Vagina (tissue), 2 donors: ENCODE results near the gene PDCD4. TPM values are rescaled to one million over a fixed set of nuclear protein-coding genes. Genes with fewer than 3 reads are reported as not detected.
A peak's percentile ranks its signal among the peaks of the same experiment; 100 is the strongest.

Source experiments
- DNase-seq, 2 donors: peaks; one replicate each; pipeline ENCODE4 v3.0.0-alpha.2; 2017; ENCODE audit errors: extremely low spot score in 2 of 2
- H3K27ac ChIP-seq: fragments of 200-600 bp; sonication (generic); one replicate; pipeline ENCODE4 v1.5.1; 2019
- H3K27me3 ChIP-seq: fragments of 200-600 bp; sonication (generic); one replicate; pipeline ENCODE4 v1.5.1; 2019
- H3K36me3 ChIP-seq, 2 donors: fragments of 200-600 bp; sonication (generic); one replicate each; pipeline ENCODE4 v1.5.1; 2017 to 2019
- H3K4me1 ChIP-seq: fragments of 200-600 bp; sonication (generic); one replicate; pipeline ENCODE4 v1.5.1; 2019
- H3K4me3 ChIP-seq, 2 donors: fragments of 200-600 bp; sonication (generic); 1 replicate in 1 of 2; 2 replicates in 1 of 2; pipeline ENCODE4 v1.5.1; 2016 to 2019
- H3K9me3 ChIP-seq: fragments of 200-600 bp; sonication (generic); one replicate; pipeline ENCODE4 v1.5.1; 2019
- CTCF ChIP-seq, 3 experiments: fragments of 450-650 bp in 2 of 3; fragments of 200-600 bp in 1 of 3; sonication (generic) in 1 of 3; IDR thresholded peaks; one replicate each; pipeline ENCODE4 v1.5.1; 2017 to 2019; ENCODE audit warnings: antibody characterized with exemption in 3 of 3, mild to moderate bottlenecking in 2 of 3, moderate library complexity in 2 of 3
- POLR2A ChIP-seq, 2 donors: fragments of 450-650 bp; IDR thresholded peaks; one replicate each; pipeline ENCODE4 v1.6.1; 2017; ENCODE audit warnings: antibody characterized with exemption in 2 of 2, mild to moderate bottlenecking in 2 of 2, moderate library complexity in 2 of 2
- POLR2AphosphoS5 ChIP-seq, 2 donors: sonication (generic); formaldehyde crosslinking; IDR thresholded peaks; one replicate each; pipeline ENCODE4 v1.9.0; 2017; ENCODE audit warnings: antibody characterized with exemption in 2 of 2, mild to moderate bottlenecking in 2 of 2, low read depth in 1 of 2; ENCODE audit not compliant: insufficient read depth in 1 of 2
- intact Hi-C: fragments of 100-400 bp; cut with DNase I; formaldehyde crosslinking; loops from one replicate; pipeline ENCODE4 v1.15.1; 2023
- total RNA-seq: library from RNA; depleted of rRNA; stranded (reverse); fragments of >200 nt; gene quantifications from one replicate; pipeline ENCODE4 v1.2.3, GENCODE V29; 2016

The PDCD4 gene
- total RNA-seq, 1 donor from 2014 or later, result 110 TPM

DNA sequence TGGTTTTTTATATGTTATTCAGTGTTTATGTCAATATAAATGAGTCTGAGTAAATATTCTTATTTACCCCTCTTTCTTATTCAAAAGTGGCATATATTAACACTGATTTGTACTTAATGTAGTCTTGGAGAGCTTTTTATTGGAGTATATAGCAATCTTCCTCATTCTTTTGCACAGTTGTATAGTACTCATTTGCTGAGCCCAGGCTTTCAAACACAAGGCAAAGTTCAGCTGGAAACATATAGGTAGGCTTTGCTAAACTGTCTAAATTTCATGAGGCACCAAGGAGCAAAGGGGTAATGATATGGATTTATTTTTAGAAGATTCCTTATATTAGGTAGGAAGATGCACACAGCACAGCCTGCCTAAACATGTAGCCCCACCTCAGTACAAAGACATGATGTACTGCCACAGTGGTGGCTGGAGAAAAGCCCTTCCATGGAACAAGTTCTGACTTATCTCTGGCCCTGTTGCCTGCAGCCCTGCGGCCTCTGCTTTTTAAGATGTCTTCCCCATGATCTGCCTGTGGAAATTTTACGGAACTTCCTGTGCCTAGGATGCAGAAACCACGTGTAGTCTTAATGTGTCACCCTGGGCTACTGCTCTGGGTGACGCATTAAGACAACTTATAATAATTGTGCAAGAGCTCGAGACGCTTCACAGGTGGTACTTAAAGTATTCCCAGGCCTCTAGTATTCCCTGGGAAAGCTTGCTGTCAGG lies 9.6 kb upstream of the PDCD4 start:
- peak; percentile 93 to 96 for DNase-seq
- peaks cover 97% of the 10 kb centered on the region for H3K4me1 ChIP-seq

DNA sequence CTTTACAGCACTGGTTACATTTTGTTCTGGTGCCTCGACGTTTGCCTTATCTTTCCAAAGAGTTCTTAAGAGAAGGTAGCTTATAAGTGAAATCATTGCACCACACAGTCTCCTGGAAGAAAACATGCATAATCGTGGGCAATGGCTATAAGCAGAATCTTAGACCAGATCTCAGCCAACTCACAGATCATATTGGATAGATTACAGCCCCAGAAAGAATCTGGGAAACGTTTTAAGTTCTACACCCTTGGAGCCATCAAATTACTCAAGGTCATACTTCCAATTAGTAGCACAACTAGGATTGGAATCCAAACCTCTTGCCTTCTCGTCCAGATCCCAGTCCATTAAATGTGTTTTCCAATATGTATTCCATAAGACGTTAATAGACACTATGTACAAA lies 8.8 kb upstream of the PDCD4 start:
- no peak for DNase-seq
- peak overlapping the region; percentile 86 for H3K27ac ChIP-seq
- intact Hi-C loops, result no loop called here
- H3K4me1 ChIP-seq, result peaks cover 93% of the 10 kb centered on the region
- no peaks in the 10 kb centered on the region for H3K9me3 ChIP-seq
- TF ChIP-seq POLR2AphosphoS5 (IDR thresholded peaks at IDR 0.05; ENCODE audit: insufficient read depth in 1 of 2, low read depth in 1 of 2), result no peak
- TF ChIP-seq CTCF (IDR thresholded peaks at IDR 0.05), result no peak
- TF ChIP-seq POLR2A (IDR thresholded peaks at IDR 0.05), result no peak
- no peaks in the 10 kb centered on the region for H3K27me3 ChIP-seq
- H3K36me3 ChIP-seq, result no peaks in the 10 kb centered on the region
- H3K4me3 ChIP-seq, result no peak overlapping the region

More for the DNA sequence above, 9.6 kb upstream of the PDCD4 start:
- no peak overlapping the region for H3K4me3 ChIP-seq
- peak overlapping the region; percentile 86 for H3K27ac ChIP-seq
- intact Hi-C loops, result no loop called here
- no peaks in the 10 kb centered on the region for H3K36me3 ChIP-seq
- H3K27me3 ChIP-seq, result no peaks in the 10 kb centered on the region
- peak in 1 of 2 donors; percentile 92 for TF ChIP-seq POLR2AphosphoS5 (IDR thresholded peaks at IDR 0.05; ENCODE audit: insufficient read depth in 1 of 2, low read depth in 1 of 2)
- TF ChIP-seq POLR2A (IDR thresholded peaks at IDR 0.05), result no peak
- H3K9me3 ChIP-seq, result no peaks in the 10 kb centered on the region

GRCh38 chr10:110863361-110863760 lies 8.4 kb upstream of the PDCD4 start:
- Histone ChIP-seq H3K27ac (peak overlapping the region; percentile 86), H3K4me1 (peaks cover 92% of the 10 kb centered on the region), H3K4me3 (no peak overlapping the region), H3K36me3 (no peaks in the 10 kb centered on the region), H3K27me3 (no peaks in the 10 kb centered on the region), H3K9me3 (no peaks in the 10 kb centered on the region)
- TF ChIP-seq POLR2A (IDR thresholded peaks at IDR 0.05), result no peak
- no peak for TF ChIP-seq POLR2AphosphoS5 (IDR thresholded peaks at IDR 0.05; ENCODE audit: insufficient read depth in 1 of 2, low read depth in 1 of 2)
- TF ChIP-seq CTCF (IDR thresholded peaks at IDR 0.05), result no peak
- intact Hi-C loops, result no loop called here
- DNase-seq, result no peak

GRCh38 chr10:110863956-110864355 lies 7.8 kb upstream of the PDCD4 start:
- no peak for TF ChIP-seq POLR2AphosphoS5 (IDR thresholded peaks at IDR 0.05; ENCODE audit: insufficient read depth in 1 of 2, low read depth in 1 of 2)
- no peak for TF ChIP-seq CTCF (IDR thresholded peaks at IDR 0.05)
- no peak for TF ChIP-seq POLR2A (IDR thresholded peaks at IDR 0.05)
- Histone ChIP-seq H3K27me3 (no peaks in the 10 kb centered on the region), H3K9me3 (no peaks in the 10 kb centered on the region), H3K4me1 (peaks cover 89% of the 10 kb centered on the region), H3K36me3 (no peaks in the 10 kb centered on the region), H3K4me3 (no peak overlapping the region), H3K27ac (peak overlapping the region; percentile 86)
- intact Hi-C loops, result no loop called here
- no peak for DNase-seq

DNA sequence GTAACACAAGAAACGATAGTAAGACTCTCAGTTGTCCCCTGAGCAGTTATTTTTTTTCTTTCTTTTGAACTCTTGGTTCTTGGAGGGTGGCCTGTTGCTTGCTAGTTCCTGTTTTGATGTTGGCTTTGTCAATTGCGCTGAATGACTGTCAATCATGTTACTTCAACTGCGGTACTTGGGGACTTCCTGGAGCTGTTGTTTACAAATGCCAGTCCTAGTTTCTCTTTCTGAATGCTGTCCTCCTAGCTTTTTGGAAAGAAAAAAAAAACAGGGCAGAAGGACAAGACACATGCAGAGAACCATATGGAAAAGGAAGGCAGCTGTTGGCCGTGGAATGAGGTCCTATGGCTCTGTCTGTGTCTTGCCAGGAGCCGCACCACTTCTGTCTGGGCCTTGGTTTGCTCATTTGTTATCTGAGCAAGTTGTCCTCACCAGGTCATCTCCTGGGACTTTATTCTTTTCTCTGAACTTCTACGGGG lies 7.0 kb upstream of the PDCD4 start:
- no peaks in the 10 kb centered on the region for H3K27me3 ChIP-seq
- DNase-seq, result no peak
- peaks cover 82% of the 10 kb centered on the region for H3K4me1 ChIP-seq
- intact Hi-C loops, result no loop called here
- TF ChIP-seq POLR2AphosphoS5 (IDR thresholded peaks at IDR 0.05; ENCODE audit: insufficient read depth in 1 of 2, low read depth in 1 of 2), result peak in 1 of 2 donors; percentile 54
- TF ChIP-seq POLR2A (IDR thresholded peaks at IDR 0.05), result no peak
- no peaks in the 10 kb centered on the region for H3K9me3 ChIP-seq
- peak overlapping the region; percentile 86 for H3K27ac ChIP-seq
- H3K36me3 ChIP-seq, result no peaks in the 10 kb centered on the region
- H3K4me3 ChIP-seq, result no peak overlapping the region

DNA sequence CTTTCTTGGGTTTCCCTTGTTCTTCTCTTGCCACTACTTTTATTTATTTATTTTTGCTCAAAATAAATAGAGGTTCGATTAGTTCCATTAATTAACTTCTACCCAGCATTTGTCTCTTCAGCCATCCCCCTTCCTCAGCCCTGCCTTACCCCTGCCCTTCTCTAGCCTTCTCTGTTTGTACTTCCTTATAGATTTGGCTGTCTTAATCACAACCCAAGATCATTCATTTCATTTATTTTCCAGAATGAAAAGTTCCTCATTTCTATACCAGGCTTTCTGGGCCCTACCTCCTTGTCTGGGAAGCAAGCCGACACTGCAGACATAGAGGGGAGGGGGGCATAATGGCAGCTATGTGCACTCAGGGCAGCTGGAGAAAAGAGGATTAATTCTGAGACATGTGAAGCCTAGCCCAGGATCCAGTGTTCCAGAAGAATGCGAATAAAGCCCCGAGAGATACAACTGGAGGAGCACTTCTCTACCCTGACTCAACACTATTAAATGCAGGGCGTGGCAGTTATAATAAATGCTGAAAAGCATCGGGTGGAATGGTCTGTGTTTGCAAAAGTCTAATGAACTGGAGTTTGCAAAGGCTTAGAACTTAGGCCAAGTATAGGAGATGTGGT lies 6.4 kb upstream of the PDCD4 start:
- Histone ChIP-seq H3K27ac (peak overlapping the region; percentile 86), H3K27me3 (no peaks in the 10 kb centered on the region), H3K4me1 (peaks cover 82% of the 10 kb centered on the region), H3K4me3 (no peak overlapping the region), H3K9me3 (no peaks in the 10 kb centered on the region), H3K36me3 (no peaks in the 10 kb centered on the region)
- peak in 1 of 2 donors; percentile 88 for DNase-seq
- intact Hi-C loops, result no loop called here
- peak in 1 of 2 donors; percentile 86 for TF ChIP-seq POLR2AphosphoS5 (IDR thresholded peaks at IDR 0.05; ENCODE audit: insufficient read depth in 1 of 2, low read depth in 1 of 2)
- no peak for TF ChIP-seq POLR2A (IDR thresholded peaks at IDR 0.05)
- TF ChIP-seq CTCF (IDR thresholded peaks at IDR 0.05), result no peak
